ENCODE data around the gene HOXB5. TPM values are rescaled to one million over a fixed set of nuclear protein-coding genes. Genes with fewer than 3 reads are reported as not detected.
A peak's percentile ranks its signal among the peaks of the same experiment; 100 is the strongest.

The HOXB5 gene
- total RNA-seq, 1 donor from 2014 or later, result not detected

DNA sequence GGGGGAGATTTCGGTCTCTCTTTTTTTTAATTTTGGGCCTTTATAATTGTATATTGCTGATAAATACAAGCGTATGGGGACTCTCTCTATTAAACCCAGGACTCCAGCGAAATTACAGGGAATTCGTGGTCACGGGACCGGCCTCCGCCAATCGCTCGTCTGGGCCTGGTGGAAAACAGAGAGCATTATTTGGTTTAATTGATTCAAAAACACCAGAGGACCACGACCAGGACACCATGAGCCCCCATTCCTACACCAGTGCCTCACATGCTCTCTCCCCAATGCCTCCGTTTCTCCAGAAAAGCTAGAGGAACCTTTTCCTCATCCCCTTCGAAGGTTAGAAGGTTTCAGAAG, 48.6 kb downstream of the HOXB5 start, which contains the start of gene HOXB2:
Gene HOXB2 (minus strand): TSS at position 88 of the 354 bp plus-strand sequence. CDS start 198 bp downstream, outside the sequence.
- H3K9me3 Mint-ChIP-seq, result peaks cover 11% of the 10 kb centered on the region
- H3K4me1 ChIP-seq, result no peaks in the 10 kb centered on the region

GRCh38 chr17:48544349-48545021, 49.1 kb downstream of the HOXB5 start:
- H3K36me3 Mint-ChIP-seq, result no peaks in the 10 kb centered on the region
- H3K27ac Mint-ChIP-seq, result no peak overlapping the region
- H3K4me1 Mint-ChIP-seq, result peaks cover 11% of the 10 kb centered on the region
- peaks cover 9% of the 10 kb centered on the region for H3K9me3 Mint-ChIP-seq
- Histone ChIP-seq H3K9ac (no peak overlapping the region), H3K79me2 (ENCODE audit: low read depth) (no peaks in the 10 kb centered on the region), H3K9me3 (ENCODE audit: low read depth) (no peaks in the 10 kb centered on the region), H3K27me3 (peaks cover 100% of the 10 kb centered on the region), H3F3A (ENCODE audit: low read depth) (peaks cover 8% of the 10 kb centered on the region), H2AFZ (replicated peaks) (no peak overlapping the region), H3K4me2 (no peak overlapping the region), H3K4me1 (no peaks in the 10 kb centered on the region), H3K4me3 (no peak overlapping the region), H3K36me3 (no peaks in the 10 kb centered on the region), H4K20me1 (ENCODE audit: low read depth) (peaks cover 91% of the 10 kb centered on the region), H3K27ac (no peak overlapping the region)
- DNase-seq (ENCODE audit: low spot score), result peak; percentile 72
- peak overlapping the region; percentile 70 for H3K4me3 Mint-ChIP-seq
- peaks cover 86% of the 10 kb centered on the region for H3K27me3 Mint-ChIP-seq (ENCODE audit: insufficient read depth, low read depth)
- TF ChIP-seq CTCF (IDR thresholded peaks at IDR 0.05) (no peak), EZH2phosphoT487 (IDR thresholded peaks at IDR 0.05) (peak; percentile 59), EZH2 (IDR thresholded peaks at IDR 0.05) (peak; percentile 53)

More for the DNA sequence above, 48.6 kb downstream of the HOXB5 start, which contains the start of gene HOXB2:
- no peak for DNase-seq (ENCODE audit: low spot score)
- Histone ChIP-seq H2AFZ (replicated peaks) (no peak within 1 kb of the TSS), H3K9me3 (ENCODE audit: low read depth) (no peaks in the 10 kb centered on the region), H4K20me1 (ENCODE audit: low read depth) (peaks cover 93% of the 10 kb centered on the region), H3K36me3 (no peaks in the 10 kb centered on the region), H3K9ac (no peak within 1 kb of the TSS), H3K4me2 (no peak within 1 kb of the TSS), H3F3A (ENCODE audit: low read depth) (peaks cover 8% of the 10 kb centered on the region), H3K27me3 (peaks cover 100% of the 10 kb centered on the region), H3K27ac (no peak within 1 kb of the TSS), H3K79me2 (ENCODE audit: low read depth) (no peaks in the 10 kb centered on the region), H3K4me3 (no peak within 1 kb of the TSS)
- H3K27ac Mint-ChIP-seq, result no peak within 1 kb of the TSS
- TF ChIP-seq EZH2 (IDR thresholded peaks at IDR 0.05), result no peak
- TF ChIP-seq CTCF (IDR thresholded peaks at IDR 0.05), result no peak
- no peak for TF ChIP-seq EZH2phosphoT487 (IDR thresholded peaks at IDR 0.05)
- peaks cover 88% of the 10 kb centered on the region for H3K27me3 Mint-ChIP-seq (ENCODE audit: insufficient read depth, low read depth)
- H3K4me3 Mint-ChIP-seq, result peak within 1 kb of the TSS; percentile 70
- peaks cover 11% of the 10 kb centered on the region for H3K4me1 Mint-ChIP-seq
- no peaks in the 10 kb centered on the region for H3K36me3 Mint-ChIP-seq

- H3K27ac Mint-ChIP-seq, result no peak overlapping the region
- peaks cover 11% of the 10 kb centered on the region for H3K4me1 Mint-ChIP-seq
Measured at GRCh38 chr17:48543854-48544348, 49.7 kb downstream of the HOXB5 start.

More at GRCh38 chr17:48543854-48544348, 49.7 kb downstream of the HOXB5 start:
- peaks cover 100% of the 10 kb centered on the region for H3K27me3 ChIP-seq
- no peaks in the 10 kb centered on the region for H3K4me1 ChIP-seq
- Mint-ChIP-seq H3K9me3 (peaks cover 7% of the 10 kb centered on the region), H3K27me3 (ENCODE audit: insufficient read depth, low read depth) (peaks cover 87% of the 10 kb centered on the region), H3K36me3 (no peaks in the 10 kb centered on the region), H3K4me3 (peak overlapping the region; percentile 70)
- H3F3A ChIP-seq (ENCODE audit: low read depth), result peaks cover 8% of the 10 kb centered on the region
- H3K9me3 ChIP-seq (ENCODE audit: low read depth), result no peaks in the 10 kb centered on the region
- TF ChIP-seq EZH2phosphoT487 (IDR thresholded peaks at IDR 0.05) (peak; percentile 44), CTCF (IDR thresholded peaks at IDR 0.05) (no peak)
- H3K36me3 ChIP-seq, result no peaks in the 10 kb centered on the region
- peaks cover 85% of the 10 kb centered on the region for H4K20me1 ChIP-seq (ENCODE audit: low read depth)
- no peak overlapping the region for H3K4me3 ChIP-seq
- H3K27ac ChIP-seq, result no peak overlapping the region
- no peak for DNase-seq (ENCODE audit: low spot score)
- H3K4me2 ChIP-seq, result no peak overlapping the region
- no peaks in the 10 kb centered on the region for H3K79me2 ChIP-seq (ENCODE audit: low read depth)
- H2AFZ ChIP-seq (replicated peaks), result no peak overlapping the region
- H3K9ac ChIP-seq, result no peak overlapping the region
